Measurements from ENCODE around the gene ASB16. TPM values are rescaled to one million over a fixed set of nuclear protein-coding genes. Genes with fewer than 3 reads are reported as not detected.
A peak's percentile ranks its signal among the peaks of the same experiment; 100 is the strongest.
"Not testable (repeated sequence)": the region's sequence is repeated elsewhere in the genome, so short reads cannot be mapped to it uniquely, and the experiment has no call there.

The ASB16 gene
- total RNA-seq, 4 donors from 2014 or later: 0.57 TPM; not detected in 3

DNA sequence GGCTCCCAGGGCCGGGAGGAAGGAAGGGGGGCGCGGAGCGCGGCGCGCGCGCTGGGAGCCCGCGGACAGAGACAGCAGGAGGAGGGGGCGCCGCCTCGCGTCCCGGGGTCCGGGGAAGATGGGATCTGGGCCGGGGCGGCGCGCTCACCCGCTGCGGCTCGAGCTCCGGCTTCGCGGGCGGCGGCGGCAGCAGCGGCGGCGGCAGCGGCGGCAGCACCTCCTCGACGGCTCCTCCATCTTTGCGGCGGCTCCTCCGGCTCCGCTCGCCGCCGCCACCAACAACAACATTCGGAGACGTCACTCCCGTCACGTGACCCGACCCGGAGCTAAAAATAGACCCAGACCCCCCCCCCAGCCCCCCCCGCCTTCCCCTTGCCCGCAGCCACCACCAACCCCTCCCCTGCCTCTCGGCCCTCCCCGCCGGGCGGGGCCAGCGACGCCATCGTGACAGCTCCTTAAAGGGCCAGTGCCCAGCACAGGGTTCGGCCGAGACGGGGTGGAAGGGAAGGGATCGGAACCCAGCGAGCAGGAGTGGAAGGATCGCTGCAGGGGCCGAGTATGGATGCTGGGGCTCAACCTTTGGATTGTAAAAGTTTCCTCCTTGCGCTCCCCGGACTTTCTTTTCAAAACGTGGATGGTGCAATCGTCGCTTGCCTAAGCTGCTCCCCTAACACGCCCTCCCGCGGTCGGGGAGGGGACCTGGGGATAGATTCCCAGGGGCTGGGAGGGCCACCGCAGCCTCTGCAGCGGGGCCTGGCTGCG, 47.0 kb upstream of the ASB16 start, which contains the start of gene HDAC5:
Gene HDAC5 (minus strand): TSS at position 286 of the 762 bp plus-strand sequence. CDS start 6,126 bp downstream, outside the sequence.
- peak; percentile 47 to 62 for TF ChIP-seq POLR2A (IDR thresholded peaks at IDR 0.05)
- TF ChIP-seq, protein P1, sequence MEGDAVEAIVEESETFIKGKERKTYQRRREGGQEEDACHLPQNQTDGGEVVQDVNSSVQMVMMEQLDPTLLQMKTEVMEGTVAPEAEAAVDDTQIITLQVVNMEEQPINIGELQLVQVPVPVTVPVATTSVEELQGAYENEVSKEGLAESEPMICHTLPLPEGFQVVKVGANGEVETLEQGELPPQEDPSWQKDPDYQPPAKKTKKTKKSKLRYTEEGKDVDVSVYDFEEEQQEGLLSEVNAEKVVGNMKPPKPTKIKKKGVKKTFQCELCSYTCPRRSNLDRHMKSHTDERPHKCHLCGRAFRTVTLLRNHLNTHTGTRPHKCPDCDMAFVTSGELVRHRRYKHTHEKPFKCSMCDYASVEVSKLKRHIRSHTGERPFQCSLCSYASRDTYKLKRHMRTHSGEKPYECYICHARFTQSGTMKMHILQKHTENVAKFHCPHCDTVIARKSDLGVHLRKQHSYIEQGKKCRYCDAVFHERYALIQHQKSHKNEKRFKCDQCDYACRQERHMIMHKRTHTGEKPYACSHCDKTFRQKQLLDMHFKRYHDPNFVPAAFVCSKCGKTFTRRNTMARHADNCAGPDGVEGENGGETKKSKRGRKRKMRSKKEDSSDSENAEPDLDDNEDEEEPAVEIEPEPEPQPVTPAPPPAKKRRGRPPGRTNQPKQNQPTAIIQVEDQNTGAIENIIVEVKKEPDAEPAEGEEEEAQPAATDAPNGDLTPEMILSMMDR (IDR thresholded peaks at IDR 0.05): peak; percentile 17 to 62 (median 58)
- H3K4me1 ChIP-seq: peaks cover 0 to 43% (median 8%) of the 10 kb centered on the region in 4 donors

DNA sequence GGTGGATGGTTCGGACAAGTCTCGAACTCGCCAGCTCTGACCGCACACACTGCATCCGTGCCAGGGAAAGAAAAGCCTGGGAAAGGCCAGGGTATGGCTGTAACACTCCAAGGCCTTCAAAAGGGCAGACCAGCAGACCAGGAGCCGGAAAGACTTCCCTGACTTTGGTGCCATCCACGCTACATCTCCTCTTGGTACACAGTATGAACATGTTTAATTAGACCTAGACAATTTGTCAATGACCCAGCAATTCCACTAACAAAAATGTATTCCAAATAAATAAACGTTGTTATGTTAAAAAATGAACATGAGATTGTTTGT, 46.4 kb upstream of the ASB16 start:
- TF ChIP-seq POLR2A (IDR thresholded peaks at IDR 0.05): no peak
- TF ChIP-seq, protein P1 (IDR thresholded peaks at IDR 0.05): no peak
- Histone ChIP-seq H3K4me3 (peak overlapping the region; percentile 85 to 99 (median 96)), H3K4me1 (peaks cover 0 to 38% (median 8%) of the 10 kb centered on the region in 4 donors), H3K9me3 (no peaks in the 10 kb centered on the region), H3K36me3 (no peaks in the 10 kb centered on the region), H3K27me3 (no peaks in the 10 kb centered on the region), H3K27ac (peak overlapping the region; percentile 89 to 98 (median 92))
- no peak for DNase-seq

More for the DNA sequence above, 47.0 kb upstream of the ASB16 start, which contains the start of gene HDAC5:
- peak; percentile 97 to 98 (median 98) for DNase-seq
- Histone ChIP-seq H3K36me3 (no peaks in the 10 kb centered on the region), H3K4me3 (peak within 1 kb of the TSS; percentile 85 to 99 (median 96)), H3K27ac (peak within 1 kb of the TSS; percentile 89 to 98 (median 92)), H3K9me3 (no peaks in the 10 kb centered on the region), H3K27me3 (no peaks in the 10 kb centered on the region)

DNA sequence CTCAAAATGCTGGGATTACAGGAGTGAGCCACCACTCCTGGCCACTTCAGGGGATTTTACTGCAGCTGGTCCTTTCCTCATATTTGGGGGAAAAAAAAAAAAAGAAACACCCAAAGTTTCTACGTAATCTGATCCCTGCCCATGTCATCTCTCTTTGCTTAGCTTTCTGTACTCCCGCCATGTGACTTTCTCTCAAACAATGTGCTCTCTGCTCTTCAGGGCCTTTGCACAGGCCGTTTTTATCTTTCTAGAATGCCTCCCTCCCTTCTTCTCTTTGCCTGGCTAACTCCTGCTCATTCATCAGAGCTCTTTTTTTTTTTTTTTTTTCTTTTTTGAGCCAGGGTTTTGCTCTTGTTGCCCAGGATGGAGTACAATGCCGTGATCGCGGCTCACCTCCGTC, 42.1 kb upstream of the ASB16 start:
- no peak for DNase-seq
- Histone ChIP-seq H3K27me3 (no peaks in the 10 kb centered on the region), H3K36me3 (no peaks in the 10 kb centered on the region), H3K27ac (no peak overlapping the region), H3K4me1 (peaks cover 0 to 9% (median 4%) of the 10 kb centered on the region in 4 donors), H3K9me3 (no peaks in the 10 kb centered on the region), H3K4me3 (no peak overlapping the region)
- TF ChIP-seq POLR2A (IDR thresholded peaks at IDR 0.05): no peak
- TF ChIP-seq, protein P1 (IDR thresholded peaks at IDR 0.05): no peak

DNA sequence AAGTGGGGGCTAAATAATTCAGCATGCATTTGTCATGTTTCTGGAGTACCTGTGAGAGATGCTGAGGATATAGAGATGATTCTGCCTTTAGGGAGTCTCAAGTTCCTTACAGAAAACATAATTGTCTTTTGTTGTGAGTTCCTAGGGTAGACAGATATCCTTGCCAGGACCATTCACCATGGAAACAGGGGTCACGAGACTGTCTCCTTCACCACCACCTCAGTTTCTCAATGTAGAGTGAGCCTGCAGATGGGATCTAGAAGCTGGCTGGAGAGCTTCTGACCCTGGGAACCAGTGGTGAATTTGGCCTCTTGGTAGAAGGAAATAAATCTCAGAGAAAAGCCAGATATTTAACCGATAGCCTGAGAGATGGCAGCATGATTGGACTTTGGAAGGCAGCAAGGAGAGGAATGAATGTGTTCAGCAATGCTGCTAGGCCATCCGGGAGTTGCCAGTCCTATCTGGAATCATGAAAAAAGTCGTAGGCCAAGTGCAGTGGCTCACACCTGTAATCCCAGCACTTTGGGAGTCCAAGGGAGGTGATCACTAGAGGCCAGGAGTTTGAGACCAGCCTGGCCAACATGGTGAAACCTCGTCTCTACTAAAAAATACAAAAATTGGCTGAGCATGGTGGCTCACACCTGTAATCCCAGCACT, 39.7 kb upstream of the ASB16 start:
- TF ChIP-seq POLR2A (IDR thresholded peaks at IDR 0.05): no peak
- TF ChIP-seq, protein P1 (IDR thresholded peaks at IDR 0.05): no peak
- no peak overlapping the region for H3K4me3 ChIP-seq
- H3K36me3 ChIP-seq: no peaks in the 10 kb centered on the region
- DNase-seq: no peak
- H3K4me1 ChIP-seq: no peaks in the 10 kb centered on the region
- no peaks in the 10 kb centered on the region for H3K27me3 ChIP-seq
- H3K27ac ChIP-seq: no peak overlapping the region
- H3K9me3 ChIP-seq: no peaks in the 10 kb centered on the region

DNA sequence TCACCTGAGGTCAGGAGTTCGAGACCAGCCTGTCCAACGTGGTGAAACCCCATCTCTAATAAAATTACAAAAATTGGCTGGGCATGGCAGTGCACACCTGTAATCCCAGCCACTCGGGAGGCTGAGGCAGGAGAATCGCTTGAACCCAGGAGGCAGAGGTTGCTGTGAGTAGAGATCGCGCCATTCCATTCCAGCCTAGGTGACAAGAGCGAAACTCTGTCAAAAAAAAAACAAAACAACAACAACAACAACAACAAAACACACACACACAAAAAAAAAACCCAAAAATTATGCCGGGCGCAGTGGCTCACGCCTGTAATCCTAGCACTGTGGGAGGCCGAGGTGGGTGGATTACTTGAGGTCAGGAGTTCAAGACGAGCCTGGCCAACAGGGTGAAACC, 39.1 kb upstream of the ASB16 start:
- not testable (repeated sequence) for DNase-seq, H3K36me3 ChIP-seq, H3K4me3 ChIP-seq, H3K9me3 ChIP-seq, H3K4me1 ChIP-seq, H3K27ac ChIP-seq, H3K27me3 ChIP-seq

DNA sequence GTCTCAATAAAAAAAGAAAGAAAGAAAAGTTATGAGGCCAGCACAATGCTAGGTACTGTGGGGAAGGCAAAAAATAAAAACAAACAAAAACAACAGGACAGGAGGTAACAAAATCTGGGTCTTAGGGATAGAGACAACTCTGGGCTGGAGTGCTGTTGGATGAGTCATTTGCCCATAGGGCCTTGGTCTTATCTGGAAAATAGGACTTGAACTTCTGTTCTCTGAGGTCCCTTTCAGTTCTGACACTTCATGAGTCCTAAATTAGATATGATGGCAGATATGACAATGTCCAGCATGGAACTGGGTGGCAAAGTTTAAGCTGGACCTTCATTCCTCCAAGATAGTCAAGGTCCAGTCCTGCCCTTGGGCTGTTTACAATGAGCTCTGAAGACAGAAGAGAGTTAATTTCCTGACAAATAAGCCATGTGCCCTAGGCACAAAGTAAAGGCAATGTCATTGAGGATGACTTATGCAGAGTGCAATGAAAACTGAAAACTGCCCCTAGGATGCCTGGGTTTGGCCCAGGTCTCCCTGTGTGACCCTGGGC, 38.2 kb upstream of the ASB16 start:
- no peaks in the 10 kb centered on the region for H3K36me3 ChIP-seq
- no peaks in the 10 kb centered on the region for H3K27me3 ChIP-seq
- DNase-seq: no peak
- H3K27ac ChIP-seq: no peak overlapping the region
- TF ChIP-seq POLR2A (IDR thresholded peaks at IDR 0.05): no peak
- TF ChIP-seq, protein P1 (IDR thresholded peaks at IDR 0.05): no peak
- H3K4me3 ChIP-seq: no peak overlapping the region
- no peaks in the 10 kb centered on the region for H3K9me3 ChIP-seq
- no peaks in the 10 kb centered on the region for H3K4me1 ChIP-seq

Data from Peyer's patch (tissue), 4 donors.